ENCODE measurements around the gene ASIC1. TPM values are rescaled to one million over a fixed set of nuclear protein-coding genes. Genes with fewer than 3 reads are reported as not detected.
A peak's percentile ranks its signal among the peaks of the same experiment; 100 is the strongest.

Gene ASIC1
- total RNA-seq, 1 experiment from 2014 or later = 17.9 TPM

GRCh38 chr12:50123203-50123602 is 65.8 kb downstream of the ASIC1 start:
- Histone ChIP-seq H3K9me2 (replicated peaks; ENCODE audit: insufficient read depth, low read length) (no peaks in the 10 kb centered on the region), H3K4me3 (ENCODE audit: low read length) (no peak overlapping the region), H3K9ac (ENCODE audit: low read length) (no peak overlapping the region), H3K4me1 (ENCODE audit: low read length) (no peaks in the 10 kb centered on the region), H3K4me2 (ENCODE audit: low read depth, low read length, poor library complexity, severe bottlenecking) (no peak overlapping the region), H3K27me3 (ENCODE audit: low read length) (no peaks in the 10 kb centered on the region), H3K79me2 (ENCODE audit: low read length) (peaks cover 56% of the 10 kb centered on the region), H3K36me3 (ENCODE audit: insufficient read depth, low read length) (peaks cover 34% of the 10 kb centered on the region), H3K27ac (ENCODE audit: low read length) (no peak overlapping the region), H2AFZ (ENCODE audit: low read length) (no peak overlapping the region), H3K9me3 (ENCODE audit: low read length) (no peaks in the 10 kb centered on the region), H4K20me1 (ENCODE audit: insufficient read depth, low read depth, low read length) (no peaks in the 10 kb centered on the region)
- DNase-seq = no peak

- Histone ChIP-seq H3K9me2 (replicated peaks; ENCODE audit: insufficient read depth, low read length) (no peaks in the 10 kb centered on the region), H3K4me3 (ENCODE audit: low read length) (no peak overlapping the region), H3K27ac (ENCODE audit: low read length) (no peak overlapping the region), H3K36me3 (ENCODE audit: insufficient read depth, low read length) (peaks cover 41% of the 10 kb centered on the region), H3K4me1 (ENCODE audit: low read length) (peaks cover 6% of the 10 kb centered on the region), H2AFZ (ENCODE audit: low read length) (no peak overlapping the region), H4K20me1 (ENCODE audit: insufficient read depth, low read depth, low read length) (no peaks in the 10 kb centered on the region), H3K9me3 (ENCODE audit: low read length) (no peaks in the 10 kb centered on the region), H3K4me2 (ENCODE audit: low read depth, low read length, poor library complexity, severe bottlenecking) (no peak overlapping the region), H3K9ac (ENCODE audit: low read length) (no peak overlapping the region), H3K27me3 (ENCODE audit: low read length) (no peaks in the 10 kb centered on the region), H3K79me2 (ENCODE audit: low read length) (peaks cover 38% of the 10 kb centered on the region)
- DNase-seq = no peak
Observed at GRCh38 chr12:50127546-50127945, 70.2 kb downstream of the ASIC1 start.

- no peaks in the 10 kb centered on the region for H3K9me2 ChIP-seq (replicated peaks; ENCODE audit: insufficient read depth, low read length)
- DNase-seq = no peak
- H3K36me3 ChIP-seq (ENCODE audit: insufficient read depth, low read length) = peaks cover 39% of the 10 kb centered on the region
- no peak overlapping the region for H3K4me2 ChIP-seq (ENCODE audit: low read depth, low read length, poor library complexity, severe bottlenecking)
- no peak overlapping the region for H3K9ac ChIP-seq (ENCODE audit: low read length)
- no peaks in the 10 kb centered on the region for H3K27me3 ChIP-seq (ENCODE audit: low read length)
- no peak overlapping the region for H2AFZ ChIP-seq (ENCODE audit: low read length)
- peaks cover 25% of the 10 kb centered on the region for H3K79me2 ChIP-seq (ENCODE audit: low read length)
- H3K9me3 ChIP-seq (ENCODE audit: low read length) = no peaks in the 10 kb centered on the region
- H3K4me1 ChIP-seq (ENCODE audit: low read length) = peaks cover 6% of the 10 kb centered on the region
- no peak overlapping the region for H3K27ac ChIP-seq (ENCODE audit: low read length)
- H3K4me3 ChIP-seq (ENCODE audit: low read length) = no peak overlapping the region
- H4K20me1 ChIP-seq (ENCODE audit: insufficient read depth, low read depth, low read length) = no peaks in the 10 kb centered on the region
Observed at GRCh38 chr12:50129290-50129689, 71.9 kb downstream of the ASIC1 start.

GRCh38 chr12:50132505-50133135 is 75.2 kb downstream of the ASIC1 start:
- DNase-seq = peak; percentile 73
- no peak overlapping the region for H3K4me3 ChIP-seq (ENCODE audit: low read length)
- peaks cover 6% of the 10 kb centered on the region for H3K4me1 ChIP-seq (ENCODE audit: low read length)
- H3K9me2 ChIP-seq (replicated peaks; ENCODE audit: insufficient read depth, low read length) = no peaks in the 10 kb centered on the region
- H3K4me2 ChIP-seq (ENCODE audit: low read depth, low read length, poor library complexity, severe bottlenecking) = no peak overlapping the region
- no peaks in the 10 kb centered on the region for H3K27me3 ChIP-seq (ENCODE audit: low read length)
- H3K9me3 ChIP-seq (ENCODE audit: low read length) = no peaks in the 10 kb centered on the region
- H3K27ac ChIP-seq (ENCODE audit: low read length) = no peak overlapping the region
- H3K79me2 ChIP-seq (ENCODE audit: low read length) = peaks cover 11% of the 10 kb centered on the region
- H2AFZ ChIP-seq (ENCODE audit: low read length) = no peak overlapping the region
- peaks cover 44% of the 10 kb centered on the region for H3K36me3 ChIP-seq (ENCODE audit: insufficient read depth, low read length)
- no peak overlapping the region for H3K9ac ChIP-seq (ENCODE audit: low read length)
- no peaks in the 10 kb centered on the region for H4K20me1 ChIP-seq (ENCODE audit: insufficient read depth, low read depth, low read length)

Other genes starting within 250 kb of the ASIC1 start
- 17.3 and 25.2 TPM in 2 replicates for gene NCKAP5L, start 229.2 kb upstream of the ASIC1 start, total RNA-seq (2014; rRNA removed; shearing (Covaris generic); ENCODE audit: low replicate concordance)
- gene BCDIN3D, start 214.5 kb upstream of the ASIC1 start, total RNA-seq (2014; rRNA removed; shearing (Covaris generic); ENCODE audit: low replicate concordance) = 5.8 and 10.2 TPM in 2 replicates
- gene FAIM2, start 153.7 kb upstream of the ASIC1 start, total RNA-seq (2014; rRNA removed; shearing (Covaris generic); ENCODE audit: low replicate concordance) = 27.4 and 49.8 TPM in 2 replicates
- gene AQP2, start 106.9 kb upstream of the ASIC1 start, total RNA-seq (2014; rRNA removed; shearing (Covaris generic); ENCODE audit: low replicate concordance) = 0.07 and 0.63 TPM in 2 replicates
- 0.97 and 4.5 TPM in 2 replicates for gene AQP5, start 95.7 kb upstream of the ASIC1 start, total RNA-seq (2014; rRNA removed; shearing (Covaris generic); ENCODE audit: low replicate concordance)
- gene AQP6, start 84.6 kb upstream of the ASIC1 start, total RNA-seq (2014; rRNA removed; shearing (Covaris generic); ENCODE audit: low replicate concordance) = 0.04 and 0.79 TPM in 2 replicates
- gene RACGAP1, start 32.1 kb upstream of the ASIC1 start, total RNA-seq (2014; rRNA removed; shearing (Covaris generic); ENCODE audit: low replicate concordance) = 44.0 and 78.6 TPM in 2 replicates
- gene SMARCD1, start 27.7 kb downstream of the ASIC1 start, total RNA-seq (2014; rRNA removed; shearing (Covaris generic); ENCODE audit: low replicate concordance) = 124 and 168 TPM in 2 replicates
- 1.0 and 1.1 TPM in 2 replicates for gene GPD1, start 46.4 kb downstream of the ASIC1 start, total RNA-seq (2014; rRNA removed; shearing (Covaris generic); ENCODE audit: low replicate concordance)
- 59.9 and 99.8 TPM in 2 replicates for gene COX14, start 54.6 kb downstream of the ASIC1 start, total RNA-seq (2014; rRNA removed; shearing (Covaris generic); ENCODE audit: low replicate concordance)
- gene CERS5, start 109.8 kb downstream of the ASIC1 start, total RNA-seq (2014; rRNA removed; shearing (Covaris generic); ENCODE audit: low replicate concordance) = 47.7 and 65.9 TPM in 2 replicates
- 28.1 and 39.5 TPM in 2 replicates for gene LIMA1, start 225.9 kb downstream of the ASIC1 start, total RNA-seq (2014; rRNA removed; shearing (Covaris generic); ENCODE audit: low replicate concordance)